HG03139 (cell line): ENCODE measurements around the gene CNGA1.

Experiments
- ATAC-seq: cut with Tn5 transposase; IDR thresholded peaks from one replicate; pipeline ENCODE4 v1.9.1; 2021; ENCODE audit not compliant: unreplicated experiment

Gene CNGA1

GRCh38 chr4:48016141-48017107 is at the start of gene CNGA1, which contains the start of gene NIPAL1:
CNGA1 (minus strand) TSS chr4:48016681; CDS start chr4:47952689, 63,992 bp downstream.
NIPAL1 (plus strand) TSS chr4:48016772; CDS start chr4:48016840, 68 bp downstream.
- peak; percentile 78 for ATAC-seq

DNA sequence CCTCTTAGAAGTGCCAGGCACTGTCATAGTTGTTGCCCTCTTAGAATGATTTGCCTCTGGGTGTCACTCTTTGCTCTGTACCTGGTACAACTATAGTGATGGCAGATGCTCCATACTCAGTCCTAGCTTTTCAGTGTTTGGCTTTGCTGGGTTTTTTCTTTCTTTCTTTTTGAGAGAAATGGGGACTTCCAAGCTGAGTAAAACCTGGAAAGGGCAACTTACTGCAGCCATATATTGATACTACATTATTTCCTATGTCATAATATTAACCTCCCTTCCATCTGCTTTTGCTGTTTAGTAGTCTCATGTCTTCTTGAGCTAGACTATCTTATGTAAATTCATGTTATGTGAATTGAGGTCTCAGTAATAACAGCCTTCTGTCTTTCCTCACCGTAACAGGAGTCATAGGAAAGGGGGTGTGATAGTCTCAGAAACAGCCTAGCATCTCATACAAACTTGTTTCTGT is 49.1 kb upstream of the CNGA1 start:
- ATAC-seq: peak; percentile 52

- no peak for ATAC-seq
Measured at GRCh38 chr4:48064349-48064748, 47.9 kb upstream of the CNGA1 start.

- ATAC-seq: no peak
Measured at GRCh38 chr4:48058617-48059530, 42.4 kb upstream of the CNGA1 start.

- no peak for ATAC-seq
Measured at GRCh38 chr4:48051078-48051477, 34.6 kb upstream of the CNGA1 start.

DNA sequence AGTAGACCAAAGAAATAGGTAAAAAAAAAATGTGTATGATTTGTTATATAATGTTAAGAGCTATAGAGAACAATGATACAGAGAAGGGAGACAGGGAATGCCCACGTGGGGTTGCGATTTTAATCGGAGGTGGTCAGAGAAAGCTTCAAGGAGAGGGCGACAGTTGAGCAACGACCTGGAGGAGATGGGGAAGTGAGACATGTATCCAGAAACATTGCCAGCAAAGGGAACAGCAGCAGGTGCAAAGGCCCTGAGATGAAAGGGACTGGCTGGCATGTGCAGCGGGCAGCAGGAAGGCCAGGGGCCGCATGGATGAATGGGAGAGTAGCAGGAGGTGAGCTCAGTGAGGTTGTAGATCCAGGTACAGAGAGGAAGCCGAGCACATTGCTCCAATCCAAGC is 33.0 kb upstream of the CNGA1 start:
- ATAC-seq: no peak

DNA sequence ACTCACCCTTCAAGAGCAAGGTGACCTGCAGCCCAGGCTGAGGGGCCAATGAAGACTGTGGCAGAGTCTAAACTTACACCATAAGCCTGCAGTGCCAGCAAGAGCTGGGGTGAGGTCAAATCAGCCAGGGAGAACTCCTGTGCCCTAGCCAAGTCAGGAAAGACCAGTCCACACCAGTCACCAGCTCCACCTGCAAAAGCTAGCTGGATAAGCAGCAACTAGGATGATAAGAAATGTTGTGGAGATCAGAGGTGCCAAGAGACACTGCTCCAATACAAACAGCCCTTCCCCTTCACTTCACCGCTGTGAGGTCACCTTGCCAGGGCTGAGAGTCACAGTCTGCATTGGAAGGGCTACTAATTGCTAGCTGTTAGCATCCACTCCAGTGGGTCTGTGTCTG is 31.4 kb upstream of the CNGA1 start:
- ATAC-seq: peak; percentile 4

GRCh38 chr4:48047421-48047844 is 31.0 kb upstream of the CNGA1 start:
- ATAC-seq: peak; percentile 95

DNA sequence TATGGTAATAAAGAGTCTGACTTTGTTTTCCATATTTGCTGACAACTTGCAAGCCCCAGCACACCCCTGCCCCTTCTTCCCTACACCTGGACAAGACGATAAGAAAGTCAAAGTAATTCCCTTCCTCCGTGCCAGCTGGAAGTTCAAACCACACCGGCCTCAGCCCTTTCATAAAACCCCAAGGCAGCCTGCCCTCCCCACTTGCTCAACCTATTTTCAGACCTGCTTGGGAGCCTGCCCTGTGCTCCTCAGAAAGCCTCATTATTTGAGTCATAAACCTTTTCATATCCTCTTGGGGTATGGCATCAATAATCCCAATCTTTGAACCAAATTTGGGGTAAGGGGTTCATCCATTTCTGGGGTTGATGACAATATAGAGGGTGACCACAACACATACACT is 29.6 kb upstream of the CNGA1 start:
- no peak for ATAC-seq

- no peak for ATAC-seq
Measured at GRCh38 chr4:48044298-48044697, 27.8 kb upstream of the CNGA1 start.

GRCh38 chr4:48043504-48043903 is 27.0 kb upstream of the CNGA1 start:
- ATAC-seq: no peak

DNA sequence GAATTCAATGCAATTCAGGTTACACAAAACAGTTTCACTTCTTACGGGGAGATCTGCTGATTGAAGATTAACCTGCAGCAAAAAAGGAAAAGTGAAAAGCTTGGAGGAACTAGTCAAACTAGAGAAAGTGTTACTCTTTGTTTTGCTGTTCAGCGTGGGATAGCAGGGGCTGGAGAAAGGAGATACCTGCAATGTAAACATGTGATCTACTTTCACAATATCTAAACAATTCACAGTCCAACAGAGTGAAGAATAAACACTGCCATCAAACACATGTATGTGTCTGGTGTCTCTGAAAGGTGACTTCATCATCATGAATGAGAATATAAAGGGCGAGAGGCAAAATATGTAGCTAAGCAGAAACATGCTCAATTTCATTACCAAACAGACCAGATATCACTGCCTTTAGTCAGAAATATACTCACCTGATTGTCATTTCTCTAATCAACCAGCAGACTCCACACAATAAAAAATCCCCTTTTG is 26.5 kb upstream of the CNGA1 start:
- ATAC-seq: no peak

DNA sequence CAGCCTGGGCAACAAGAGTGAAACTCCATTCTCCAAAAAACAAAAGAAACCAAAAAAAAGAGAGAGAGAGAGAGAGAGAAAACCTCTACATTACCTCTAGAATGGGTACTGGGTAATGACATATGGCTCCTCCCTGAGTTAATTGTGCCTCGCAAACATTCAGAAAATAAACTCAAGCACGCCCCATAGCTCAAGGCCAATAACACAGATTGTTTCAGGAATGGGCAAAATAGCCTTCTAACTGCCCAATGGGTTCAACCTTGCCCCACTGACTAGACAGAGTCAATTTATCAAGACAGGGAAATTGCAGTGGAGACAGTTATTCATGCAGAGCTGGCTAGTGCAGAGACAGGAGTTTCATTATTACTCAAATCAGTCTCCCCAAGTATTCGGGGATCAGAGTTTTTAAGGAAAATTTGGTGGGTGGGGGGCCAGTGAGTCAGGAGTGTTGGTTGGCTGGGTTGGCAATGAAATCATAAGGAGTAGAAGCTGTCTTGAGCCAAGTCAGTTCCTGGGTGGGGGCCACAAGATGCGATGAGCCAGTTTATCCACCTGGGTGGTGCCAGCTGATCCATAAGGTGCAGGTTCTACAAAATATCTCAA is 25.2 kb upstream of the CNGA1 start:
- no peak for ATAC-seq

DNA sequence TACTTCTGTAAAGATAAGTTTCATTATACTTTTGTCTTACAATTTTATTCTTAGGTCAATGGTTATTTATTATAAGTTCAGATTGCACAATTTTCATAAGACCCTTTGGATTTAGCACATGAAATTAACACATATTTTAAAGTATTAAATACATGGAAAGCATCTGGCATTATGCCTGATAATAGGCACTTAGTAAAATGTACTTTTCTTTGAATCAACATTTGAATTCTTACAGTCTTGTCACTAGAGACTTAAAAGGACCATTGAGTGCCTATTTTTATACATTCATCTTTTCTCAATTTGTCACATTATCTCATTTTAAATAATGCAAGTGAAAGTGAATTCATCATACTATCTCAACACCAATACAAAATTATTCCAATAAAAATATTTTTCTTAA is 23.1 kb upstream of the CNGA1 start:
- no peak for ATAC-seq

DNA sequence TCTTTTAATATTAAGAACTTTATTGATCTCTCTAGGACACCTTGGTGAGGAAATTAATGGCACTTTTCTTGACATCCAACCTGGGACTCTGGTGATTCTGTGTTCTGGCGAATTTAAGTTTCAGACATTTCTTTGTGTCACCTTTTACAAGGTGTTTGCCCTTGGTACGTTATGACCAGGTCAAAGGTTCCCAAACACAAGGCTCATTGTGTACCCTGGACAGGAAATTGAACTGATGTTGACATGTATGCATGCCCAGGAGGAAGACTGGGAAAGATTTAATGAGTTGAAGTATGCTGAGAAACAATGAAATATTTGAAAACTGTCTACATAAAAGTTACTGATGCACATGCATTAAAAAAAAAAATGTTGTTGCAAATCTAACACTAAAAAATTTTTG is 22.2 kb upstream of the CNGA1 start:
- ATAC-seq: no peak

- ATAC-seq: no peak
Measured at GRCh38 chr4:48037117-48037462, 20.6 kb upstream of the CNGA1 start.

- no peak for ATAC-seq
Measured at GRCh38 chr4:48035952-48036351, 19.5 kb upstream of the CNGA1 start.

- peak; percentile 48 for ATAC-seq
Measured at GRCh38 chr4:48033825-48034413, 17.4 kb upstream of the CNGA1 start.

DNA sequence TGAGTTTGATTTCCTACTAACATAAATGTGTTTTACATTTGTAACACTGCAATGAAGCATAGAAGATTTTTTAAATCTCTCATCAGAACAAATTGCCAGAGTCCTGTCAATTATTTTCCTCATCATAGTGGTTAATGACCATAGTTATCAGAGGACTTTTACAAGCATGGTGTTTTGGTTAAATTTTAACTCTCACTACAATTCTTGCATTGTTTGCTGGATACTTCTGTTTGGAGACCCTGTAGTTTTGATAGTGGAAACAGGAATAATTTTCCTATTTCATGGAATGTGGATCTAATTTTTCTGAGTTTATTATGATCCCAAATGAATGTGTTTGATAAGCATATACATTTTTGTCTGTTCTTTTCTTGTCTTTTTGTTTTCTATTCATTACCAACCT is 16.9 kb upstream of the CNGA1 start:
- ATAC-seq: no peak

- no peak for ATAC-seq
Measured at GRCh38 chr4:48032721-48033120, 16.2 kb upstream of the CNGA1 start.
